CMK (cell line): ENCODE data around the gene RNF166.
A peak's percentile ranks its signal among the peaks of the same experiment; 100 is the strongest.

Source experiments
- DNase-seq: peaks from one replicate; pipeline ENCODE4 v3.0.0-alpha.2; 2010; ENCODE audit warnings: low read depth

Gene RNF166

DNA sequence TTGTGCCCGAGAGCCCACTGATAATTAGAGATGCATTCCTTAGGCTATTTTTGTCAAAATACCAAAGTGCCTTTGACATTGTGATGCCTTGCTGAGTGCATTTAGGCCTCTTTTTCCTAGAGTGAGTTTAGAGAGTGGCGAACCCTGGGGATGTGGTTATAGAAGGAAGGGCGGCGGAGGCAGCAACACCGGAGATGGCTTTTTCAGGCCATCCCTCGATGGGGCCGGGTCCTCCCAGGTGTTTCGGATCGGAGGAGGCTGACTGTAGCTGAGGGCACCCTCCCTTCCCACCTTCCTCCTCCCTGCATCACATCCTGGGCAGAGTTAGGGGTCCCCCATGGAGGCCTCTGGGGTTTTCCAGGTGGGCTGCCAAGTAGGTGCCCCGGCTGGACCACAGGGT is 13.3 kb downstream of the RNF166 start:
- no peak for DNase-seq

DNA sequence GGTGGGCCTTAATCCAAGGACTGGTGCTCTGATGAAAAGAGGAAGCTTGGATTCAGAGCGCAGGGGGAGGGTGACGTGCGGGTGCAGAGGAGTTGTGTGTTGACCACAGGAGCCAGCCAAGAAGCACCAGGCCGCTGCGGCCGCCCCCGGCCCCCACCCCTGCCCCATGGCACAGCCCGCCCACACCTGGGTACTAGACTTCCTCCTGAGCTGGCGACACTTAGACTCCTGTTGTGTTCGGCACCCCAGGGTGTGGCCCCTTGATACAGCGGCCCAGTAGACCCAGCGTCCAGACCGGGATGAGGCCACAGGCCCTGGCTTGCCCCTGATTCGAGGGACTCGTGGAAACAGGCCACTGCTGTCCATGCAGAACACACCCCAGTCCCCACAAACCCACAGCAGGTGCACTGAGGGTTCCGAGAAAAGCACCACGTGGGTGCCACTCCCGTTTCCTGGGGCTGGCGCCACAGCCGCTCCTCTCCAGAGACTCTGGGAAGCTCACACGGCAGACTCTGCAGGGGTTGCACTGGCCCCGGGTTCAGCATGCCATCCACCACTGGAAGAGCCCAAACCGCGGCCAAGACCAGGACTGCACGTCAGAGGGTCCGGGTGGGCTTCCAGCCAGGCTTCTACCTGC is 14.2 kb downstream of the RNF166 start:
- DNase-seq: no peak

DNA sequence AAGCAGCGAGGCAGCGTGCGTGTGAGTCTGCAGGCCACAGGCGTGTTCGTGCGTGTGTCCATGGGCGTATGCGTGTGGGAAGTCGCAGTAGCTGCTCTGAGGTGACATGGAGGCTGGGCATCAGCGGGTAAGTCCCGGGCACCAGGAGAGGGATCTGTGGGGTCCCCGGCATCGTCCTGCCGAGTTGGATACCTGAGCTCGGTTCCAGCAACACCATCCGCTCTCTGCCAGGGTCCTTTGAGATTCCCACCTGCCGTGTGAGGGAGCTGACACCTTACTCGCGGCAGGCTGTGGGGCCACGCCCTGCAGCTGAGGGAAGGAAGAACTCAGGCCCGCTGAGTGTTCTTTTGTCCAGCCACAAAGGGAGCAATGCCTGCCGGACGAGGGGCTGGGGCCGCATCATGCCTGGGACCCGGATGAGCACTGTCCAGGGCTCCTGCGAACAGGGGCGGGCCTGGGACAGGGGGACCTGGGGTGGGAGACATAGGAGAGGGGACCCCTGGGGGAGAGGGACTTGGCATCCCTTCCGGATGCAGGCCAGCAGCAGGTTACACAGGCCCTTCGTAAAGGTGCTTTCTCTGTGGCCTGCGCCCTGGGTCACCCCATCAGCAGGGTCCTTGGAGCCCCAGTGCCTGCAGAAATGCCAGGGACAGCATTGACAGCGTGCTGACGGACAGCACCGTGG is 14.9 kb downstream of the RNF166 start:
- DNase-seq: no peak

DNA sequence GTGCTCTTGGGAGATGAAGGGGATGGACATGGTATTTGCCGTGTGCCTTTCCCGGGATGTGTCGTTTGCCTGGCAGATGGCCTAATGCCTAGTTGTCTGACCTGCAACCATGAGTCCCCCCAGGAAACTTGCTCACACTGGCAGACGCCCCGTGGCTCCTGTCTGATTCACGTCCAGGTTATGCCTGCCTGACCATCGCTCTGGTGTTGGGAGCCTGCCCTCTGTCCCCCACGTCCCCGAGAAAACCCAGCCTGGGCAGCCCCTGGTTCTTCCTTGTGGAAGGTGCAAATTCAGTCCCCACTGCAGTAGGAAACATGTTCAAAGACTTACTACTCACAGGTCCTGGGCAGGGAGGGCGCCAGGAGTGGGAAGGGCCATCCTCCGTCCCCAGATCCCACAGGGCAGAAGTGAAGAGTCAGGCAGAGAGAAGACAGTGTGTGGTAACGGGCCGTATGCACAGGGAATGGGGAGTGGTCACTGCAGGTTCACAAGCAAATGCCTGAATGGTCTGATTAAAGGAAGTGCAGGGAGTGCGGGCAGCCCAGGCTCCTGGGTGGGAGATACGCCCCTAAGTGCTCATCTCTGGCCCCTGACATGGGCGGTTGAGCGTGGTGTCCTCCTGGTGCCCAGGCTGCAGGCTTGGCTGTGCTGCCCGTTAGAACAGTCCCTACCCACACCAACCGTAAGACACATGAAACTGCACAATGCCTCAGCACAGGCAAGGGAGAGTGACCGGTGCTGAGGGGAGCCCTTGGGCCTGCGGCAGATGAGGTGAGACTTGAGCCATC is 15.7 kb downstream of the RNF166 start:
- DNase-seq: no peak

DNA sequence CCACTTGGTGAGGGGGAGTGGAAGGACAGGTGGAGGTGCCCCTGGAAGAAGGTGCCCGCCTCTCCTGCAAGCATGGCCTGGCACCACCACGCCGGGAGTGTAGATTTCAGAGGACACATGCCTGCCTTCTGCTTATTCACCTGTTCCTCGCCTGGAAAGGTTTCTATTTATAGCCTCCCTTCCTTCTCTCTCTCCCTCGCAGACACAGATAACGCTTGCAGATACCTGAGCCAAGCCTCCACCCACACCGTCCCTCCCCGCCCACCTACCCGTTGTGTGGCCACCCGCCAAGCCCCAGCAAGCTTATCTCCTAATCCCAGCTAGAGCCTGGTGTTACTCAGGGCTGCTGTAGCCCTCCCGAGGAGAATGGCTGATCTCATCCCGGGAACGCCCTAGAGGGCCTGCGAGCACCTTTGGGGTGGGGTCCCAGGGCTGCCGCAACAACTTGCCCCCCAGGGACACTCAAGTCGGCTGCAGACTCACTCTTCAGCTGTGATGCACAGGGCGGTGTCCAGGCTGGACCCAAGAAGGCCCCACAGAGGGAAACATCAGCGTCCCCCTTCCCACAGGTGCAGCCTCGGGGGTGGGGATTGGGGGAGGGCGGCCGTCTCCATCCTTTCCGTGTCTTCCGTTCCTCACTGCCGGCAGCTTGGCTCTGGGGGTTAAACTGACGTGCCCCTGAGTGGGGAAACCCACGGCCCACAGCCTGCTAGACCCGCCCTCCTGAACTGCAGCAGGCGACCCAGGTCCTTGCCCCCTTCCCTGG is 18.0 kb downstream of the RNF166 start:
- DNase-seq: no peak

DNA sequence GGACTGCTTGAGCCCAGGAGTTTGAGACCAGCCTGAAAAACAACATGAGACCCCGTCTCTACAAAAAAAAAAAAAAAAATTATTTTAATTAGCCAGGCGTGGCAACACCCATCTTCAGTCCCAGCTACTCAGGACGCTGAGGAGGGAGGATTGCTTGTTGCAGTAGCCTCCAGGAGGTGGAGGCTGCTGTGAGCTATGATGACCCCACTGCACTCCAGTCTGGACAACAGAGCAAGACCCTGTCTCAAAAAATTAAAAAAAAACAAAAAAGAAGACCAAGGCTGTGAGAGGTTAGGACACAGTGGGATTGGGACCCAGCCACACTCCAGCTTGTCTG is 18.6 kb downstream of the RNF166 start:
- DNase-seq: no peak

DNA sequence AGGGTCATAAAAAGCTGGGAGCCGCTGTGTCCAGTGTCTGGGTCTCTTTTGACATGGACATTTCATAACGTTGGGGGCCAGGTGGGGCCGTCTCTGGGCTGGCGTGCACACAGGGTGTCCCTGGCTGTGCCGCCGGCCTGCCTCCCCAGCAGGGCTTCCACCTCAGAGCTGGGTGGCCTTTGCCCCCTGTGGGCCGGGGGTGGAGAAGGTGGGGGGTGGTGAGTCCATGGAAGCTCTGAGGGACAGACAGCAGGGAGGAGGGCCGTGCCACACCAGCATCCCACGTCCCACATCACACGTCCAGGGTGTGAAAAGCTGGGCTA is 19.0 kb downstream of the RNF166 start:
- DNase-seq: no peak

DNA sequence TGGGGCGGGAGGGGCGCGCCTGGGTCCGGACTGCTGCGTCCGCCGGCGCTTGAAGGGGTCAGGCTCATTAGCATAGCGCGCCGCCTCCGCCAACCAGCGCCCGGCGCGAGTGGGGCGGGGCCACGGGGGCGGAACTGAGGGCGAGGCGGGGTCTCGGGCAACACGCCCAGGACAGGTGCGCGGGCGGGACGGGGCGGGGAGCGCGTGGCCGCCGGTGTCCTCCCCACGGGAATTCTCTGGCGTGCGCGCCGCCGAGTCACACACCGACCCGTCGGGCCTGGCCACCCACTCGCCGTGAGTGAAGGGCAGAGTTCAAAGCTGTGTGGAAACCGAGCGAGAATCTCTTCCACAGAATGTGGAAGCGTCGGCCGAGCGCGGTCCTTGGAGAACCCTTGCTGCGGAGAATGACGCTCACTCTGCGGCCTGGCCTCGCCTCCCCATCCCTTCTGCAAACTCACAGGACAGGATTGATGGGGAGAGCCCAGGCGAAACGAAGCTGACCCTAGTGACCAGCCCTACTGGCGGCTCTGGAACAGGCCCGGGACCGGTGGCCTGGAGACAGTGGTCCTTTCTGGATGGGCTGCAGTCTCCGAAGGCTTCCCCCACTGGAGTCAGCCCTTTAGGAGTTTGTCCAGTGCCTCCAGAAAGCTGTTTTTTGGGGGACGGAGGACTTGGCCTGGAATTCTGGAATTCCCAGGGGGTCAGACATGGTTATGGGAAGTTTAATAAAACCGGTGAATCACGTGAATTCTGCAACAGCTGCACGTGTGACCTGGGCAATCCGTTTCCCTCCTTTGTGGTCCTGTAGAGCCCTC is 19.6 kb downstream of the RNF166 start, which contains the start of gene SNAI3:
Gene SNAI3 (minus strand): TSS at position 69 of the 815 bp plus-strand sequence. CDS start 101 bp downstream, outside the sequence.
- peak; percentile 81 for DNase-seq

DNA sequence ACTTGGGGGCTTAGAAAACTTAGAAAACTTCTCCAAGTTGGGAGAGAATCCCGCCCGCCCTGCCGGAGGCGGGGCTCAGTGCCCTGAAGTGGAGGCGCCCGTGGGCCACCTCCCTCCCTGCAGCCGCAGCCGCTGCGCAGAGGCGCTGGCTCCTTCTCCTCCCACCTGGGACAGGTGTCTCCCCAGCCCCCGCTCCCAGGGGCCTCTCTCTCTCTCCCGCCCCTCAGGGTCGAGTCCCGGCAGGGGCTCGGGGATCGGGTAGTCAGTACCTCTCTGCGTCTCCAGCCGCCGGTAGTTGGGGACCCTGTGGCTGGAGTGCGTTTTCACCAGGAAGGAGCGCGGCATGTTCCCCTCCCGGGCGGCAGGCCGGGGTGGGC is 20.2 kb downstream of the RNF166 start:
- no peak for DNase-seq

DNA sequence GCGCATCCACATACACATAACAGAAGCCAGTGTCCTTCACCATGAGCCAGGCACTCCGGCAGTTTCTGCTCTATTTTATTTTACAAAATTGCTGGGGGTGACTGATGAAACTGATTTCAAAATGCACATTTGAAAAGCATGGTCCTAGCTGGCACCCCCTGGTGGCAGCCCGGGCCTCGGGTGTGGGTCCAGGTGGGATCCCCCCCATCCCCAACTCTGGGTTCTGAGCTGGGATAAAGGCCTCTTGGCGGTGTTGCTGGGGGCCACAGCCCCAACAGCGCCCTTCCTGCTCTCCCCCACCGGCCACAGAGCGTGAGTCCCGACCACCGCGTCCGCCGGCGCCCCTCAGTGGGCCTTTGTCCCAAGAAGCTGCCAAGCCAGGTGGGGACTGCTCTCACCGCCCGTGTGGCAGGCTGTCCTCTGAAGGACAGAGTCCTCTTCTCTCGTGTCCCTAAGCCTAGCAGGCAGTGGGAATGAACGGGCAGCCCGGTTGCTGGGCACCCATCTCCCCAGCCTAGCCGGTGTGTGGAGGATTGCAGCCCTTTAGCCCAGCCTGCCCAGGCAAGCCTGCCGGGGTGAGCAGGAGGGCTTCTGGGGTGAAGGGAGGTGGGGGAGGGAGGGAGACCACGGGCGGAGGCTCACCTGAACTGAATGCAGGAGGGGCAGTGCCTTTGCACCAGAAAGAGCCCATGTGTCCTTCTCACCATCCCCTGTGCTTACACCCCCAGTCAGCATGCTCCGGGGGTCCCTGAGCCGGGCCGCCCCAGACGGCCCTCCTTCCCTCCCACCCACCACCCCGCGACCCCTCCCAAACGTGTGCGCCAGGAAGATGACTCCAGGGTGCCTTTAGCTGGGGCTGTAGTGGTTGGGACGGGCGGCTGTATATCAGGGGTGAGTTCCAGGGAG is 20.8 kb downstream of the RNF166 start:
- no peak for DNase-seq

DNA sequence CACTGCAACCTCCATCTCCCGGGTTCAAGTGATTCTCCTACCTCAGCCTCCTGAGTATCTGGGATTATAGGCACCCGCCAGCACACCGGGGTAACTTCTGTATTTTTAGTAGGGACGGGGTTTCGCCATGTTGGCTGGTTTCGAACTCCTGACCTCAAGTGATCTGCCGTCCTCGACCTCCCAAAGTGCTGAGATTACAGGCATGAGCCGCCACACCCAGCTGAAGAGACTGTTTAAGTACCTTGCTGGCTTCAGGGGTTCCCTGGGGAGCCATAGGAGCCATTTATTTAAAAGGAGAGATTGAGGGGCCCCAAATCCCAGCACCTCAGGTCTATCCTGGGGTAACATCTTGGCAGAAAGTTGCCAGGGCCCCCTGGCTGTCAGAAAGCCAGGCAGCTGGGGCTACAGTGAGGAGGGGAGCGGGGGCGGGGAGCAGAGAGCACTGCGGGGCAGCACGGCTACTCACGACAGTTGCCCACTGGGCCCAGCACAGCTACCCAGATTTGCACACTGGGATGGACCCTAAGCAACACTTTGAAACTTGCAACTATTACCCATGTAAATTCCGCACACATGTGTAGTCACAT is 21.5 kb downstream of the RNF166 start:
- no peak for DNase-seq

DNA sequence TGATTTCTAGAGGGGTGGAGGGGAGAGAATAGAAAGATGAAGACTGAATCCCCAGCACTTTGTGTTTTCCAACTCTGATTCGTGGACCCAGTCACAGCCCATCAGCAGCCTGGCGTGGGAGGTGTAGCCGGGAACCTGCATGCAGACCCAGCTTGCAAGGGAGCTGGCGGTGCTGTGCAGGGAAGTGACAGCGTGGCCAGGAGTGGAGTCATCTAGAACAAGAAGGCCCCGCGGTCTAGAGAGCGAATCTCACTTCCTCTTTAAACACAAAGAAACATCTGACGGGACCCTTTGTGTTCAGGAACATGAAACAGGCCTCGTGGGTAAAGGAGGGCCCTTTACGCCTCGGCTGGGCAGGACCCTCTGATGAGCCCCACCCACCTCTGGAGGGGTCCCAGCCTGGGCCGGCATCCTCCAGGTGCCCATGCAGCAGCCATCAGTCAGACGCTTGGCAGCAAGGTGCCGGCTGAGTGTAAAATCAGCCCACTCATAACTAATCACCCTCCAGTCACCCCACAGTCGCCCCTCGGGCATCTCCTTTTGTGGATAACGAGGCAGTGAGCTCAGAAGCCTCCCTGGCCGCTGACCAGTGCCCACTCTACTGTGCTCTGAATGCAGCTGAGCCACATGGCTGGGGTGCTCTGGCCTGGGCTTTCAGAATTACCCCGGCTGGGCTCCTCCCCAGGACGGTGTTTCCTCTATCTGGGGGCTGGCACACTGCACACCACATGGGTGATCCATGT is 24.3 kb downstream of the RNF166 start:
- DNase-seq: no peak

DNA sequence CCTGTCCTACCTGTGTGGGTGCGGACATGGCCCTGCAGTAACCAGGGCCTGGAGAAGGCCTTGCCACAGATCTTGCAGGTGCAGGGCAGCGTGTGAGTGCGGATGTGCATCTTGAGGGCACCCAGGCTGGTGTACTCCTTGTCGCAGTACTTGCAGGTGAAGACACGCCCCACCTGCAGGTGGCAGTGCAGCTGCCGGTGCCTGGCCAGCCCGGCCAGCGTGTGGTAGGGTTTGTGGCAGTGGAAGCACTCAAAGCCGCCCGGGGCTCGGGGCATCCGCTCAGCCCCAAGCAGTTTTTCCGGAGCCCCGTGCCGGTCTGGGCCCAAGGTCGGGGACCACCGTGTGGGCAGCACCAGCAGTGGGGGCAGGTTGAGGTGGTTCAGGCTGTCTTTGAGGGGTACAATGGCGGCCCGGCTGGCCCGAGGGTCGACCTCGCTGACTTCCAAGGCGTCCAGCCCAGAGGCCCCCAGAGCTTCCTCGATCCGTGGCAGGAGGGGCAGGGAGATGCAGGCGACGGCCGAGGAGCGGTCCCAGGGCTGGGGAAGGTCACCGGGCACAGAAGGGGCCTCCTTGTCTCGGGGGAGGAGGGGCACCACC is 25.0 kb downstream of the RNF166 start:
- no peak for DNase-seq

DNA sequence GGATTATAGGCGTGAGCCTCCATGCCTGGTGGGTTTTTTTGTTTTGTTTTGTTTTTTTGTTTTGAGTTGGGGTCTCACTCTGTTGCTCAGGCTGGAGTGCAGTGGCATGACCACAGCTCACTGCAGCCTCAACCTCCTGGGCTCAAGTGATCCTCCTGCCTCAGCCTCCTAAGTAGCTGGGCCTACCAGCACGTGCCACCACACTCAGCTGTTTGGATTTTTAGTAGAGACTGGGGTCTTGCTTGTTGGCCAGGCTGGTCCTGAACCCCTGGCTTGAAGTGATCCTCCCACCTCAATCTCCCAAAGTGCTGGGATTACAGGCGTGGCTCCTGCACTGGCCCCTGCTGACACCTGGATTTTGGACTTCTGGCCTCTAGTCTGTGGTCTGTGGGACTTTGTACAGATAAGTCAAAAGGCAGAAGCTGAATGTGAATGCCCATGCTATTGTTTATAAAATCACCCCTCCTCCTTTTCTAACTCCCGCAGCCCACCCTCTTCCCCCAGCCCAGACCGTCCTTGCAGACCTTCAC is 25.6 kb downstream of the RNF166 start:
- DNase-seq: no peak

DNA sequence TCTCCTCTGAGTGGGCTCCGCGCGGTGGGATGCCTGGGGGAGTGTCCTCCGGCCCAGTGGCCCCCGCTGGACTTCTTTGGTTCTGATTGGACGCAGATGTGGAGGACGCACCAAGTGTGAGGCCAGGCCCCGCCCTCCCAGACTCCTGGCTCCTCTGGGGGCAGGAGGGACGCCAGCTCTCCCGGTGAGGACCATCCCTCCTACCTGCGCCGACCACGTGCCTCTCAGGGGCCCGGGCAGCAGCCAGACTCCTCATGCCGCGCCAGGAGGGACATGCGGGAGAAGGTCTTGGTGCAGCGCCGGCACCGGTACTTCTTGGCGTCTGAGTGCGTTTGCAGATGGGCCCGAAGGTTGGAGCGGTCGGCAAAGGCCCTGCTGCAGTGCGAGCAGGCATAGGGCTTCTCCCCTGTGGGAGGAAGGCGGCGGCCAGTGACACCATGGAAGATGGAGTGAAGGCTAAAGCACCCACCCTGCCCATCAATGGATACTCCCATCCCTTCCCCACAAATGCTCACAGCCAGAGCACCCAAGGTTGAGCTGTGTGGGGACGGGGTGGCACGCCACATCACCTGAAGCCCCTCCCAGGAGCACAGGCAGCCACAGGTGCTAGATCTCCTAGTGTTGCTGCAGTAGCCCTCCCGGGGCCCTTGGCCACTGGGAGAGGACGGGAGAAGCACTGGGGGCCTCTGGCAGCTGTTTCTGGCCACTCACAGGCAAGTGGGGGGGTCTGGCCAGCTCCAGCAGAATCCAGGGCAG is 27.8 kb downstream of the RNF166 start:
- no peak for DNase-seq

DNA sequence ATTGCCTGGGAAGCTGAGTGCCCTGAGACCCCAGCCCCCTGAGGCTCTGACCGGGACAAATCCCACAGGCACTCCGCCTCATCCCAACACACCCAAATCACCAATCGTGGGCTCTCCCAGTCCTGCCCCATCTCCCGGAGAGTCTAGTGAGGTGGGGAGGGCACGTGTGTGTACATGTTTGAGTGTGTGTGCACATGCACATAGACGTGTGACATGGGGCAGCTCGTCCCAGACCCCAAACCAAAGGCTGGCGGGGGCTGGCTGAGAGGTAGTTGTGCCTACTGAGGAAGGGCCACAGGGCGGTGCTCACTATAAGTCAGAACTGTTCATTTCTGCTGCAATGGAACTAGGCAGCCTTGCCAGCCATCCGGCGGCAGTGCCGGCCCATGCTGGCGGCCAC is 28.5 kb downstream of the RNF166 start:
- DNase-seq: no peak

DNA sequence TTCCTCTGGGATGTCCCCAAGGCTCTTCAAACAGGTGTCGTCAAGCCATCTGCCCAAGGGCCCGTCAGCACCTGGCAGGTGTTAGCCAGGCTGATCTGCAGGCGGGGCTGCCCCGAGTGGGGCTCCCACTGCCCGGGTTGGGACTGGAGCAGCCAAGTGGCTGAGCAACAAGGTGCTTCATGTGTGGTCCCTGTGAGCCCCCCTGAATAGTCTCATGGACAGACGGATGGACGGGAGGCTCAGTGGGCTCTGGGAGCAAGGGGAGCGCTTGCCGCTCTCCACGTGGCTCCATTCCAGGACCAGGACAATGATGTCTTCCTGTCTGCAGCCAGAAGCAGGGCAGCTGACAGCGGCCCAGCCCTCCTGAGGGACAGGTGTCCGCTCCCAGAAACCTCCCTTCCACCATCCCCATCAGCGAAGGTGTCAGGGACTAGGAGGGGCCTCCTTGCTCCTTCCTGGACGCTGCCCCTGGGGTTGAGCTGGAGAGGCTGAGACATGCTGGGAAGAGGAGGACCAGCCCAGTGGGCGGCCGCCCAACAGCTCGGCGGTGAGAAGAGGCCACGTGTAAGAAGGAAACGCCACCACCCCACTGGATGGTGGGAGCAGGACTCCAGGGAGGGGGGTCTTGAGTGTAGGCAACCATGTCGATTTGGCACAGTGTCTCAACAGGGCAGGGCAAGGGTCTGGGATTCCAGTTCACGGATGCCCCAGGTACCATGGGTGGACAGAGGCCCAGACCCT is 29.5 kb downstream of the RNF166 start:
- DNase-seq: no peak
